GM18526 (cell line): Measurements from ENCODE around the gene TBX18.

ENCODE experiments used
- POLR2A ChIP-seq: IDR thresholded peaks from 3 replicates; pipeline ENCODE4 v1.6.1; 2011; ENCODE audit not compliant: insufficient read length; ENCODE audit errors: extremely low read depth

TBX18 gene

DNA sequence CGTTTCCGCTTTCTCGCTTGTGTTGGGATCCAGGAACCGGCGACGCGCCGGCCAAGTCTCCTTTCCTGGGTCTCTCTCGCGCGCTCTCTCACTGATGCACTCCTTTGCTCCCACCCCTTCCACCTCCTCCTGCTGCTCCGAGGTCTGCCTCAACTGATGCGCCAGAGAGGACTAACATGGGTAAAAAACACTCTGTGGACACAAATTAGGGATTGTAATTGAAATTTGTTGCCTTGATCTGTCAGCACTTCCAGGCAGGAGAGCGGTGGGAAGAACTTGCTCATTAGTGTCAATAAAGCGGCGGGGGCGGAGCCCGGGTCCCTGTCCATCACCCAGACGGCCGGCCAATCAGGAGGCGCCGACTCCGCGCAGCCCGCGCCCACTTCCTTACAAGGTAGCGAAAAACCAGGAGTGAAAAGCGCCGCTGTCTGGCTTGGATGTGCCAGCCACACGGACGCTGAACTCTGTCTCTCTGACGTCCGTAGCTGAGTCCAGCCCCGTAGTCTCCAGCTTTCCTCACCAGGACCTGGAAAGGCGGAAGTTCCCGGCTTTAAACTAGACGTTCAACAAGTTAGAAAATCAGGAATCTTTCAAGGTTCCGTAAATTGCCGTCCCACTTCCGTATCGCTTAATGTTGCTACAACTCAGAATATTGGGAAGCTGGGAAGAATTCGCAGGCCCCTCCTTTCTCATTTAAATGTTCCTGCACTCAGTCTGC is at the start of gene TBX18:
TBX18 (minus strand) TSS at position 267 of the 718 bp plus-strand sequence. CDS start 417 bp downstream, outside the sequence.
- no peak for TF ChIP-seq POLR2A

DNA sequence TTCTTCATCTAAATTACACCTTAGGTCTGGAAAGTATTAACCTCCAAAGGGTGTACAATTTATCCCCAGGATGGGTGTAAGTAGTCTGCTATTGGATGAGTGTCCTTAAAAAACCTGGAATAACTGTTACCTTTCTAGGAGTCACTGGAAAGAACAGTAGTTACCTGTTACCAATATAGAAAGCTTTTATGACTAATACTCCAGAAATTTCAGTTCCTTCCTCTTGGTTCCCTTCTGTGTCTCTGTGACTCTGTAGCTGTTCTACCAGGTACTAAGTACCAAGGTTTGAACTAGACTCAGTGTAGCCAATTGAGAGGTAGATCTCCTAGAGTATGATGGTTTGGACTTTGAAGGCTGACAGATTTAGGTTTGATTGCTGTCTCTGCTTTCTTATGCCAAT is 47.0 kb upstream of the TBX18 start:
- no peak for TF ChIP-seq POLR2A

DNA sequence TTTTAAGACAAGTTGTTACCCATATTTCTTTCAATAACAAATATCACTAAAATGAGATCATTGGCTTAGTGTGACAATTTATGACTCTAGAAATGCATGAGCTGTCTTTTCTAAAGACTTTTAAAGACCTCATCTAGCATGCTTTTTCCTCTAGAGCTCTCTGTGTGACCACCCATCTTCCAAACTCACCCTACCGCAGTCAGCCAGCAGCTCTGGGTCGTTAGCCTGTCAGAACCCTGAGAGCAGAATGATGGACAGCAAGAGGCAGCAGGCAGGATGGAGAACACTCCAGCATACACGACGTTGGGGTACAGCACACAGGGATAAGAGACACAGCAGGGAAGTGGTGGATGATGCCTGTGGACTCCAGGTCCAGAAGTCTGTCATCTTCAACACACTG is 45.1 kb upstream of the TBX18 start:
- TF ChIP-seq POLR2A: no peak

DNA sequence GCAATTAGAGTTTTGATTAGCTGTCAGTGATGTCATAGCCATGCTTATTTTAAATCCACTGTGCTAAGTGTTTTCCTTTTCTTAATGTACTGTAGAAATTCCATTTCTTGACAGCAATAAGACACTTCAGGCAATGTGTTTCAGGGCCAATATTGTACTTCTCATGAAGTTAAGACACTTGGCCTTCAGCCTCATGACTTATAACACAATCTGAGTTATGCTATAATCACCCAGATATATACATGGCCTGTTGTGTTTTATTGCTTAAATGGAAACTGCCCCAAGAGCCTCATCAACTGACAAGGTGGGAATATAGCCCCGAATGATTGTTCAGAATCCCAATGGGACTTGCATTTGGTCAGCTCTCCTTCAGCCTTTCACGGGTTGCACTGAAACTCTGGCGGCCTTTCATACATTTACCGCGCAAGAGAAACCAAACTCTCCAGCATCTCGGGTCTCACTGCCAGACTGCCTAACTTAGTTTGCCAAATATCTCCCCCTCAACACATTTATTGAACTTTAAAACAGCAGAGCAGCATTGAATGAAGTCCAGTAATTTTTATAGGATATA is 44.2 kb upstream of the TBX18 start:
- no peak for TF ChIP-seq POLR2A

GRCh38 chr6:84805145-84805544 is 40.7 kb upstream of the TBX18 start:
- no peak for TF ChIP-seq POLR2A

DNA sequence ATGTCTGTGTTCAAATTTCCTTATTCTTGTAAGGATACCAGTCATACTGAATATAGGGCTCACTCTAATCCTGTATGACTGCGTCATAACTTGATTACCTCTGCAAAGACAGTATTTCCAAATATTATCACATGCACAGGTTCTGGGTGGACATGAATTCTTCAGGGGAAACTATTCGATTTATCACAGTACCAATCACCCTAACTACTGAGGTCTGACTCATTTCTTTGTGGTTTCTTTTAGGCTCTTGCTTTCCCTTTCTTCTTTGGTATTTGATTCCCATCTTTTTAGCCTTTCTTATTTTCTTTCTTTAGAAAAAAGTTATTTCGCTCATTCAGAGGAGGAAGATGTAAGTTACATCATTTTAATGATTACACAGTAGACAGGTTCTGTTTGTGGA is 40.3 kb upstream of the TBX18 start:
- no peak for TF ChIP-seq POLR2A

GRCh38 chr6:84801250-84801649 is 36.9 kb upstream of the TBX18 start:
- TF ChIP-seq POLR2A: no peak

- TF ChIP-seq POLR2A: no peak
These were observed 33.9 kb upstream of the TBX18 start for GRCh38 chr6:84798257-84798656.

DNA sequence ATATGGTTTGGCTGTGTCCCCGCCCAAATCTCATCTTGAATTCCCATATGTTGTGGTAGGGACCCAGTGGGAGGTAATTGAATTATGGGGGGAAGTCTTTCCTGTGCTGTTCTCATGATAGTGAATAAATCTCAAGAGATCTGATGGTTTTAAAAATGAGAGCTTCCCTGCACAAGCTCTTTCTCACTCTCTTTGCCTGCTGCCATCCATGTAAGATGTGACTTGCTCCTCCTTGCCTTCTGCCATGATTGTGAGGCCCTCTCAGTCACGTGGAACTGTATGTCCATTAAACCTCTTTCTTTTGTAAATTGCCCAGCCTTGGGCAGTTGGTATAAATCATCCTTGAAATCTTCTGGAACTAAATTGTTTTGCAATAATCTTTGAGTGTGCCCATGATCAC is 31.9 kb upstream of the TBX18 start:
- TF ChIP-seq POLR2A: no peak

- no peak for TF ChIP-seq POLR2A
These were observed 27.5 kb upstream of the TBX18 start for GRCh38 chr6:84791927-84792326.

DNA sequence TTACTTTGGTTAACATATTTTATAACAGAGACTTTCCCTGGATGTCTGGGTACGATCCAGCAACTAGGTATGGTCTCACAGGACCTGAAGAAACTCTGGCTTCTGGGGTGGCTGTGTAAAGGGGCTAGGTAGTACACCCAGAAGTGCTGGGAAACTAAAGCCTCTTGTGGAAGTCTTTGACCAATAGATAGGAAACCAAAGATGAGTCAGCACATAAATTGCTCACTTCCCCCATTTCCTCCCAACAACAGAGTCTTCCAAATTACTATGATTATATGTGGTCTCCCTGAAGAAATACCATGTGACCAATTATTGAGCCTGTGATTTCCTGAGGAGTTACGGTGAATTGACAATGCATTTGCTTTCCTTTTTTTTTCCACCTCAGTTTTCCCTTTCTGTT is 26.8 kb upstream of the TBX18 start:
- no peak for TF ChIP-seq POLR2A

DNA sequence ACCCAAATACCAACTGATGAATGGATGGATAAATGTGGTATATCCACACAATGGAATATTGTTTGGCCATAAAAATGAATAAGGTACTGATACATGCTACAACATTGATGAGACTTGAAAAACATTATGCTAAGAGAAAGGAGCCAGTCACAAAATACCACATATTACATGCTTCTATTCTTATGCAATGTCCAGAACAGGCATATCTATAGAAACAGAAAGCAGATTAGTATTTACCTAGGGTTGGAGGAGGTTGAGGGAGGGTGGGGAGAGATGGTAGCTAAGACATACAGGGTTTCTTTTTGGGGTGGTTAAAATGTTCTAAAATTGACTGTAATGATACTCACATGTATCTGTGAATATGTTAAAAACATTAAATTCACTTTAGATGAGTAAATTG is 24.8 kb upstream of the TBX18 start:
- no peak for TF ChIP-seq POLR2A

DNA sequence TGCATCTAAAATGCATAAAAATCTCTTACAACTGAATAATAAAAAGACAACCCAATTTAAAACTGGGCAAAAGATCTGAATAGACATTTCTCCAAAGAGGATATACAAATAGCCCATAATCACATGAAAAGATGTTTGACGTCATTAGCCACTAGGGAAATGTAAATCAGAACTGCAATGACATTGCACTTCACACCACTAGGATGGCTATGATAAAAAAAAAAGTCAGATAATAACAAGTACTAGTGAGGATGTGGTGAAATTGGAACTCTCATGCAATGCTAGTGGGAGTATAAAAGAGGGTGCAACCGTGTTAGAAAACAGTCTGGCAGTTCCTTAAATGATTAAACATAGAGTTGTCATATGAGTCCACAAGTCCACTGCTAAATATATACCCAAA is 24.3 kb upstream of the TBX18 start:
- no peak for TF ChIP-seq POLR2A

- no peak for TF ChIP-seq POLR2A
These were observed 21.3 kb upstream of the TBX18 start for GRCh38 chr6:84785671-84786070.

DNA sequence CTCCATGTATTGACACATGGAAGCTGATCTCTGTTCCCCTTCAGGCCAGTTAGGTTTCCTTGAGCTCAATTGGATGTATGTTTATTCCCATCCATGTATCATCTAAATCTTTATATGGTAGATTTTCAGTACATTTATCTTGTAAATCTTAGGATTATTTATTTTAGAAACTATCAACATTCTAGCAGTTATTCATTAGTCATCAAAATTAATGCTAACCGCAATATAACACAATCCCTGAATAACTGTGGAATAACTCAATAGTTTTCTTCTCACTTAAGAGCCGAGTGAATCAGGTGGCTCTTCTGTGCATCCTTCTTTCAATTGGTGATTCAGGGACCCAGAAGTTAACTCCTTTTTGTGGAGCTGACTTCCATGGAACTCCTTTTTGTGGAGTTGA is 15.5 kb upstream of the TBX18 start:
- TF ChIP-seq POLR2A: no peak

DNA sequence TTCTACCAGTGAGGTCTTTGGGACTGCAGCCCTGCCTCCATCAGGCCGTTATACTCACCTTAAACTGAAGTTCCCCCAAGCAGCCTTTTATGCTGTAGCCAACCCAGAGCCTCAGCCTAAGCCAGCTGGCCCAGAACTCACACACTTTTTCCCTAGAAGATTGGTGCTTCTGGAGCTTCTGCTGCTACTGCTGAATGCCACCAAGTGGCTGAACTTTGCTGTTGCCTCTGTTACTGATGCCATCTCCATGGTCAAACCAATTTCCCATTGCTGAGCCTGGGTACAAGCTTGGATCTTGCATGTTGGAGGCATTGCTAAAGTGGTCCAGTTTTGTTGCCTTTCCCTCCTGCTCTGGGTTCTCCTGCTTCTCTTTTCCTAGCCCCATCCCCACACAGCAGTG is 15.0 kb upstream of the TBX18 start:
- no peak for TF ChIP-seq POLR2A

- no peak for TF ChIP-seq POLR2A
These were observed 13.5 kb upstream of the TBX18 start for GRCh38 chr6:84777888-84778287.
